OCI-LY1 (cell line): ENCODE measurements around the gene SPECC1L.

Source experiments
- H2AFZ ChIP-seq: fragments of 200-600 bp; sonication (generic), shearing (Covaris generic); 2 replicates; pipeline ENCODE4 v1.6.0; 2014; ENCODE audit warnings: antibody characterized with exemption, mild to moderate bottlenecking, low read length
- H3F3A ChIP-seq: fragments of 200-600 bp; sonication (generic), shearing (Covaris generic); 2 replicates; pipeline ENCODE4 v1.6.0; 2014; ENCODE audit warnings: mild to moderate bottlenecking, antibody characterized with exemption, low read length, moderate library complexity; ENCODE audit not compliant: insufficient read depth
- H3K27ac ChIP-seq: fragments of 200-600 bp; sonication (generic); 2 replicates; pipeline ENCODE4 v1.5.1; 2014; ENCODE audit warnings: low read length, mixed run types, mild to moderate bottlenecking, low read depth; ENCODE audit not compliant: poor library complexity, severe bottlenecking
- H3K27me3 ChIP-seq: fragments of 200-600 bp; sonication (generic); 2 replicates; pipeline ENCODE4 v1.6.0; 2014; ENCODE audit warnings: antibody characterized with exemption, mild to moderate bottlenecking, low read length, moderate library complexity; ENCODE audit not compliant: insufficient read depth
- H3K36me3 ChIP-seq: fragments of 200-600 bp; sonication (generic); 2 replicates; pipeline ENCODE4 v1.6.1; 2014; ENCODE audit warnings: mild to moderate bottlenecking, antibody characterized with exemption, low read length, moderate library complexity, mixed read lengths; ENCODE audit not compliant: insufficient read depth
- H3K4me1 ChIP-seq: fragments of 200-600 bp; sonication (generic); 2 replicates; pipeline ENCODE4 v1.5.1; 2014; ENCODE audit warnings: mild to moderate bottlenecking, low read length, moderate library complexity; ENCODE audit not compliant: insufficient read depth, severe bottlenecking
- H3K4me2 ChIP-seq: fragments of 200-600 bp; sonication (generic), shearing (Covaris generic); 2 replicates; pipeline ENCODE4 v1.6.1; 2014; ENCODE audit warnings: low read length
- H3K4me3 ChIP-seq: fragments of 200-600 bp; sonication (generic); 2 replicates; pipeline ENCODE4 v1.5.1; 2014; ENCODE audit warnings: low read length, low read depth, mild to moderate bottlenecking, mixed read lengths; ENCODE audit not compliant: poor library complexity, severe bottlenecking
- H3K79me2 ChIP-seq: fragments of 200-600 bp; shearing (Covaris generic); 2 replicates; pipeline ENCODE4 v1.6.1; 2016; ENCODE audit warnings: mixed run types, low read length, mixed read lengths; ENCODE audit not compliant: insufficient read depth
- H3K9ac ChIP-seq: fragments of 200-600 bp; sonication (generic), shearing (Covaris generic); 2 replicates; pipeline ENCODE4 v1.6.1; 2014; ENCODE audit warnings: mild to moderate bottlenecking, low read length, mixed read lengths
- H3K9me2 ChIP-seq: fragments of 200-600 bp; sonication (generic), shearing (Covaris generic); 2 replicates; pipeline ENCODE4 v1.6.1; 2014; ENCODE audit warnings: low read depth, mild to moderate bottlenecking, low read length, mixed read lengths
- H3K9me3 ChIP-seq: fragments of 200-600 bp; shearing (Covaris generic); 2 replicates; pipeline ENCODE4 v1.6.1; 2014; ENCODE audit warnings: low read length, mixed read lengths
- H4K20me1 ChIP-seq: fragments of 200-600 bp; sonication (generic), shearing (Covaris generic); 2 replicates; pipeline ENCODE4 v1.6.0; 2016; ENCODE audit warnings: mild to moderate bottlenecking, low read length; ENCODE audit not compliant: insufficient read depth
- EZH2 ChIP-seq: fragments of 200-600 bp; sonication (generic), shearing (Covaris generic); IDR thresholded peaks from 2 replicates; pipeline ENCODE4 v1.8.0; 2017; ENCODE audit warnings: borderline replicate concordance, mixed run types, mild to moderate bottlenecking, antibody characterized with exemption, low read length, moderate library complexity, mixed read lengths
- TF ChIP-seq, protein P1 (sequence below): fragments of 200-600 bp; sonication (generic), shearing (Covaris generic); IDR thresholded peaks from 2 replicates; pipeline ENCODE4 v1.5.1; 2017; ENCODE audit warnings: mild to moderate bottlenecking, antibody characterized with exemption, low read length, moderate library complexity, mixed read lengths

The SPECC1L gene

GRCh38 chr22:24433001-24433827 lies 162.6 kb downstream of the SPECC1L start:
- H3K9ac ChIP-seq: peak overlapping the region; percentile 69
- H3F3A ChIP-seq: peaks cover 19% of the 10 kb centered on the region; the same call in 1 of the 2 replicates
- TF ChIP-seq EZH2: no peak
- TF ChIP-seq, protein P1, sequence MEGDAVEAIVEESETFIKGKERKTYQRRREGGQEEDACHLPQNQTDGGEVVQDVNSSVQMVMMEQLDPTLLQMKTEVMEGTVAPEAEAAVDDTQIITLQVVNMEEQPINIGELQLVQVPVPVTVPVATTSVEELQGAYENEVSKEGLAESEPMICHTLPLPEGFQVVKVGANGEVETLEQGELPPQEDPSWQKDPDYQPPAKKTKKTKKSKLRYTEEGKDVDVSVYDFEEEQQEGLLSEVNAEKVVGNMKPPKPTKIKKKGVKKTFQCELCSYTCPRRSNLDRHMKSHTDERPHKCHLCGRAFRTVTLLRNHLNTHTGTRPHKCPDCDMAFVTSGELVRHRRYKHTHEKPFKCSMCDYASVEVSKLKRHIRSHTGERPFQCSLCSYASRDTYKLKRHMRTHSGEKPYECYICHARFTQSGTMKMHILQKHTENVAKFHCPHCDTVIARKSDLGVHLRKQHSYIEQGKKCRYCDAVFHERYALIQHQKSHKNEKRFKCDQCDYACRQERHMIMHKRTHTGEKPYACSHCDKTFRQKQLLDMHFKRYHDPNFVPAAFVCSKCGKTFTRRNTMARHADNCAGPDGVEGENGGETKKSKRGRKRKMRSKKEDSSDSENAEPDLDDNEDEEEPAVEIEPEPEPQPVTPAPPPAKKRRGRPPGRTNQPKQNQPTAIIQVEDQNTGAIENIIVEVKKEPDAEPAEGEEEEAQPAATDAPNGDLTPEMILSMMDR: no peak
- peak overlapping the region; percentile 70 for H3K4me2 ChIP-seq
- no peaks in the 10 kb centered on the region for H4K20me1 ChIP-seq
- H3K9me2 ChIP-seq: no peaks in the 10 kb centered on the region
- H3K36me3 ChIP-seq: peaks cover 4% of the 10 kb centered on the region; the same call in 1 of the 2 replicates
- peak overlapping the region; percentile 99 for H3K27ac ChIP-seq
- H3K9me3 ChIP-seq: no peaks in the 10 kb centered on the region
- peaks cover 100% of the 10 kb centered on the region for H3K4me1 ChIP-seq
- no peaks in the 10 kb centered on the region for H3K27me3 ChIP-seq
- H3K79me2 ChIP-seq: no peaks in the 10 kb centered on the region
- H3K4me3 ChIP-seq: peak overlapping the region; percentile 69
- H2AFZ ChIP-seq: no peak overlapping the region

DNA sequence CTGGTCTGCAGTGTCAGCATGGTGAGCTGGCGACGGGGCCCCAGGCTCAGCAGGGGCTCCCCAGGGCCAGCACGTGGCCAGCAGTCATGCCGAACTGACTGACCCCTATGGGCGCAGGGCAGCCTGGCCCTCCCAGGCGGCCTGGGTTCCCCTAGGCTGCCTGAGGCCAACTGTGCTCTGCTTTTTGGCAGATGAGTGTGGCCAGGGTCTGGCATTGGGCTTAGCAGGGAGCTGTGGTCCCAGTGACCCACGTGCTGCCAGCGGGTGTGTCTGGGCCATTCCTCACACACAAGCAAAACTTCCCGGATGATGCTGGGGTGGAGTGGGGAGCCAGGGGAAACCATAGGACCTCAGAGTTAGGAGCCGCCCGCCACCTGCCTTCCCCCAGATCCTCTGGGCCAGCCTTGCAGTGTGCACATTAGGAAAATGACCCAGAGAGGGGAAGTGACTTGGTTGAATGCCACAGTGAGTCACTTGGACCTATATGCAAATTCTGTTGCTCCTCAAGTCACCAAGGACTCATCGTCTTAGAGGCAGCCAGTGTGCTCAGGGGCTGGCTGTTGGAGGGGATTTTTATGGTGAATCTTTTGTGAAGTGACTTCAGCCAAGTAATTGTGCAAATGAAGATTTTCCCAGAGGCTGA lies 163.3 kb downstream of the SPECC1L start:
- no peaks in the 10 kb centered on the region for H4K20me1 ChIP-seq
- H3K4me3 ChIP-seq: peak overlapping the region; percentile 69
- H3K9ac ChIP-seq: peak overlapping the region; percentile 69
- H3K36me3 ChIP-seq: peaks cover 4% of the 10 kb centered on the region; the same call in 1 of the 2 replicates
- peaks cover 19% of the 10 kb centered on the region; the same call in 1 of the 2 replicates for H3F3A ChIP-seq
- no peak overlapping the region for H2AFZ ChIP-seq
- no peaks in the 10 kb centered on the region for H3K79me2 ChIP-seq
- no peaks in the 10 kb centered on the region for H3K9me3 ChIP-seq
- peak overlapping the region; percentile 70 for H3K4me2 ChIP-seq
- peak overlapping the region; percentile 99 for H3K27ac ChIP-seq
- no peaks in the 10 kb centered on the region for H3K27me3 ChIP-seq
- H3K4me1 ChIP-seq: peaks cover 96% of the 10 kb centered on the region
- TF ChIP-seq EZH2: no peak
- TF ChIP-seq, protein P1: no peak
- no peaks in the 10 kb centered on the region for H3K9me2 ChIP-seq

DNA sequence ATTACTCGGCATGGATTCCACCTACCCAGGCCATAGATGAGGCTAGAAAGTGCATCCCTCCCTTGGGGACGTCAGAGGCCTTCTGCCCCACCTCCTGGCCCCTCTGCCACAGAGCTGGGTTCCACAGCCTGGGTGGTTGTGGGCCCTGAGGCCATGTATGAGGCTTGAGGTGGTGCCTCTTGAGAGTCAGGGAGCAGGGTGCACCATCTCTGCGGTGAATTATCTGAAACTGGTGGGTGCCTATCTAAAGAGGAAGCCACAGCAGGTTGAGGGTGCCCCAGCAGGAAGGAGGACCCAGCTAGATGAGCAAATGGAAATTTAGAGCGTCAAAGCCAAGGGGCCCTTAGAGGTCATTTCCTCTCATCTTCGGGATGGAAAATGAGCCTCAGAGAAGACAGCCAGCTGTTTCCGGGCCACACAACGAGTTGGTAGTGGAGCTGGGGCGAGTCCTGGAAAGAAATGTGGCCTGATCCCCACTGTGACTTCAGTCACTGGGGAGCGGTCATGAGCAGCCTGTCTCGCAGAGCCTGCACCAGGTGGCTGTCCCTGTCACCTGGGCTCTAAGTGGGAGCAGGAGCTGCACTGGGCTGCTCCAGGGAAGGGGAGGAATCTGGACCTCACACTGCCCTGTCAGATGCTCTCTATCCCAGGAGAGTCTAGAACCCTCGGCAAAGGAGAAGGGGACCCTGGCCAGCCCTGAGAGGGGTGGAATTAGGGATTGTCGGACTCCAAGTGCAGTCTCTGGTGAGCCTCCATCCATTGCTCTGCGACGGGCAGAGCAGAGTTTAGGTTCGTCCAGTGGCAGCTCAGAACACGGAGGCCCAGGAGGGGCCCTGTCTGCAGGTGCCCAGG lies 164.1 kb downstream of the SPECC1L start:
- Histone ChIP-seq H3K27ac (peak overlapping the region; percentile 99), H3K36me3 (peaks cover 9% of the 10 kb centered on the region; the same call in 1 of the 2 replicates), H3K9me2 (no peaks in the 10 kb centered on the region), H3F3A (peaks cover 19% of the 10 kb centered on the region; the same call in 1 of the 2 replicates), H3K79me2 (no peaks in the 10 kb centered on the region), H3K4me1 (peaks cover 88% of the 10 kb centered on the region), H3K9ac (peak overlapping the region; percentile 69), H3K9me3 (no peaks in the 10 kb centered on the region), H2AFZ (no peak overlapping the region), H3K4me3 (peak overlapping the region; percentile 42), H3K4me2 (peak overlapping the region; percentile 70), H3K27me3 (no peaks in the 10 kb centered on the region), H4K20me1 (no peaks in the 10 kb centered on the region)
- TF ChIP-seq EZH2: no peak
- TF ChIP-seq, protein P1: no peak; the same call in 1 of the 2 replicates
